Calu3 (cell line): ENCODE measurements around the gene HLA-F. TPM values are rescaled to one million over a fixed set of nuclear protein-coding genes. Genes with fewer than 3 reads are reported as not detected.

ENCODE experiments used
- BruUV-seq: library from RNA; stranded (reverse); fragments of 400-500 nt; replicated peaks from 2 replicates; lab custom pipeline; 2021; lab: Mats Ljungman, UMichigan
- CTCF ChIA-PET: fragments of 300-600 bp; sonication (Branson Sonifier 250); formaldehyde crosslinking; loops from one replicate; lab custom pipeline; 2022; ENCODE audit warnings: antibody characterized with exemption; lab: Charles Lee
- DNase-seq: peaks from one replicate; pipeline ENCODE4 v3.0.0; 2022
- H3K27ac Mint-ChIP-seq: one replicate; pipeline ENCODE4 v1.8.0; 2022; ENCODE audit warnings: mixed read lengths; ENCODE audit not compliant: unreplicated experiment
- H3K27me3 Mint-ChIP-seq: one replicate; pipeline ENCODE4 v1.8.0; 2022; ENCODE audit warnings: mixed read lengths; ENCODE audit not compliant: unreplicated experiment
- H3K36me3 Mint-ChIP-seq: one replicate; pipeline ENCODE4 v1.8.0; 2022; ENCODE audit warnings: mild to moderate bottlenecking, moderate library complexity, mixed read lengths; ENCODE audit not compliant: insufficient read depth, unreplicated experiment
- H3K4me1 Mint-ChIP-seq: one replicate; pipeline ENCODE4 v1.8.0; 2022; ENCODE audit warnings: mild to moderate bottlenecking, low read depth, mixed read lengths; ENCODE audit not compliant: unreplicated experiment
- H3K4me3 Mint-ChIP-seq: one replicate; pipeline ENCODE4 v1.8.0; 2022; ENCODE audit warnings: mild to moderate bottlenecking, low read depth, moderate library complexity, mixed read lengths; ENCODE audit not compliant: unreplicated experiment
- H3K9me3 Mint-ChIP-seq: one replicate; pipeline ENCODE4 v1.8.0; 2022; ENCODE audit warnings: low read depth, mixed read lengths; ENCODE audit not compliant: unreplicated experiment
- CTCF ChIP-seq: fragments of 200-600 bp; IDR thresholded peaks from one replicate; pipeline ENCODE4 v1.8.0; 2022; ENCODE audit warnings: antibody characterized with exemption; ENCODE audit not compliant: unreplicated experiment
- intact Hi-C: fragments of 100-400 bp; cut with micrococcal nuclease; formaldehyde crosslinking; loops from one replicate; pipeline ENCODE4 v1.10.0; 2022; ENCODE audit not compliant: unreplicated experiment
- total RNA-seq: library from RNA; stranded (reverse); gene quantifications from 2 replicates; pipeline ENCODE4 v1.2.3, GENCODE V29; 2022

Gene HLA-F
- total RNA-seq, 1 experiment from 2014 or later = 57.9 TPM

DNA sequence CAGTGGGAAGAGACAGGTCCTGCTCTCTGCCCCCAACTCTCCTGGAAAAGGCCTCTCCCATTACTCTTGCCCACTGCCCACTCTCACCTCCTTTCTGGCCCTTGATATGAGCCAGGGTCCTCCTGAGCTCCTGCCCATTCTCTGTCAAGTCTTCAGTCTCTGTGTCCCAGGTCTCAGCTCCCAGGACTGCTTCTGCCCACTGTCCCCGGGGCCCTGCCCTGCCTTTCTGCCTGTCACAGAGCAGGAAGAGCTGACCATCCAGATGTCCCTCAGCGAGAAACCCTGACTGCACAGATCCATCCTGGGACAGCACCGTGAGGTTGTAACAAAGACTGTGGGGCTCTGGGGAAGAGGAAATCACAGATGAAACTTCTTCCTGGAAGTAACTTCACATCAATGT lies 22.2 kb downstream of the HLA-F start:
- CTCF ChIA-PET = no interaction called here
- no peak for DNase-seq
- Mint-ChIP-seq H3K27ac (no peak overlapping the region), H3K4me3 (no peak overlapping the region), H3K36me3 (peaks cover 28% of the 10 kb centered on the region), H3K9me3 (no peaks in the 10 kb centered on the region), H3K27me3 (peaks cover 7% of the 10 kb centered on the region), H3K4me1 (peaks cover 25% of the 10 kb centered on the region)
- BruUV-seq = no TSS peak
- TF ChIP-seq CTCF = no peak
- intact Hi-C loops = no loop called here

- TF ChIP-seq CTCF = no peak
- H3K4me1 Mint-ChIP-seq = peaks cover 27% of the 10 kb centered on the region
- H3K27ac Mint-ChIP-seq = no peak overlapping the region
Observed at GRCh38 chr6:29745855-29746449, 22.7 kb downstream of the HLA-F start.

GRCh38 chr6:29746846-29747687 lies 23.8 kb downstream of the HLA-F start:
- Mint-ChIP-seq H3K4me1 (peaks cover 27% of the 10 kb centered on the region), H3K4me3 (peak overlapping the region; percentile 93), H3K36me3 (peaks cover 28% of the 10 kb centered on the region), H3K27ac (no peak overlapping the region), H3K27me3 (peaks cover 12% of the 10 kb centered on the region), H3K9me3 (no peaks in the 10 kb centered on the region)
- no peak for TF ChIP-seq CTCF
- no TSS peak for BruUV-seq
- intact Hi-C loops = no loop called here
- no peak for DNase-seq
- CTCF ChIA-PET = no interaction called here

More at GRCh38 chr6:29745855-29746449, 22.7 kb downstream of the HLA-F start:
- intact Hi-C loops = no loop called here
- Mint-ChIP-seq H3K36me3 (peaks cover 28% of the 10 kb centered on the region), H3K9me3 (no peaks in the 10 kb centered on the region), H3K27me3 (peaks cover 12% of the 10 kb centered on the region), H3K4me3 (no peak overlapping the region)
- no TSS peak for BruUV-seq
- CTCF ChIA-PET = no interaction called here
- no peak for DNase-seq

DNA sequence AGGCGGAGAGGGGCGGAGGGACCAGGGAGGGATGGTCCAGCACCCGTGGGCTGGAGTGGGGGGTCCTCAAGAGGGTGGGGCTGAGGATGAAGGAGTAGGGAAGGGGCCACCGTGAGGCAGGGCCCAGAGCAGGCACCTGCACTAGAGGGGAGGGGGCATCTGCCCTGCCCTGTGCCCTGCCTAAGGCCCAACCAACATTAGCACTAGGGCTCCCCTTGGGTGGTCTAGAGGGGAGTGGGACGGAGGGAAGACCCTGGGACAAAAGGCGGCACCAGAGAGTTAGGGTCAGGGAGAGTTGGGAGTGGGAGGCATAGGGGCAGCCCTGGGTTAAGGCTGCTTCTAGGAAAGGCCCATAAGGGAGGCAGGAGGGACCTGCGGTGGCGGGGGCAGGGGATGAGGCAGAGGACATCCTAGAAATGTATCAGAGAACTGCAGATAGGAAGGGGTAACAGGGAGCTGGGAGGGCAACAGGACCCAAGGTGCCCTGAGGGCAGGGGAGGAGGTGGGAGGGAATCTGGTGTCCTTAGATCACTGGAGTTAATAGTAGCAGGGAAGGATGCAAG lies 24.5 kb downstream of the HLA-F start:
- CTCF ChIA-PET = interaction anchor here (1.1 to 2.2 kb wide), 3 partner anchors 10 to 14 kb away, joined by 3 to 13 read pairs (median 8); no protein-coding TSS in a partner anchor
- H3K36me3 Mint-ChIP-seq = peaks cover 33% of the 10 kb centered on the region
- TF ChIP-seq CTCF = no peak
- H3K9me3 Mint-ChIP-seq = no peaks in the 10 kb centered on the region
- no TSS peak for BruUV-seq
- peaks cover 27% of the 10 kb centered on the region for H3K4me1 Mint-ChIP-seq
- peak overlapping the region; percentile 50 for H3K27ac Mint-ChIP-seq
- DNase-seq = no peak
- H3K4me3 Mint-ChIP-seq = peak overlapping the region; percentile 93
- intact Hi-C loops = no loop called here
- H3K27me3 Mint-ChIP-seq = peaks cover 12% of the 10 kb centered on the region
